GM21528 (cell line): Measurements from ENCODE around the gene DENND4C.
"Not testable (repeated sequence)": the region's sequence is repeated elsewhere in the genome, so short reads cannot be mapped to it uniquely, and the experiment has no call there.

Source experiments
- ATAC-seq: cut with Tn5 transposase; IDR thresholded peaks from one replicate; pipeline ENCODE4 v1.9.1; 2021; ENCODE audit warnings: mild to moderate bottlenecking, moderate library complexity; ENCODE audit not compliant: unreplicated experiment, low FRiP score

Gene DENND4C

GRCh38 chr9:19259665-19260255 lies 29.3 kb downstream of the DENND4C start:
- ATAC-seq, result not testable (repeated sequence)

- ATAC-seq, result not testable (repeated sequence)
Measured at GRCh38 chr9:19265602-19266001, 35.1 kb downstream of the DENND4C start.

DNA sequence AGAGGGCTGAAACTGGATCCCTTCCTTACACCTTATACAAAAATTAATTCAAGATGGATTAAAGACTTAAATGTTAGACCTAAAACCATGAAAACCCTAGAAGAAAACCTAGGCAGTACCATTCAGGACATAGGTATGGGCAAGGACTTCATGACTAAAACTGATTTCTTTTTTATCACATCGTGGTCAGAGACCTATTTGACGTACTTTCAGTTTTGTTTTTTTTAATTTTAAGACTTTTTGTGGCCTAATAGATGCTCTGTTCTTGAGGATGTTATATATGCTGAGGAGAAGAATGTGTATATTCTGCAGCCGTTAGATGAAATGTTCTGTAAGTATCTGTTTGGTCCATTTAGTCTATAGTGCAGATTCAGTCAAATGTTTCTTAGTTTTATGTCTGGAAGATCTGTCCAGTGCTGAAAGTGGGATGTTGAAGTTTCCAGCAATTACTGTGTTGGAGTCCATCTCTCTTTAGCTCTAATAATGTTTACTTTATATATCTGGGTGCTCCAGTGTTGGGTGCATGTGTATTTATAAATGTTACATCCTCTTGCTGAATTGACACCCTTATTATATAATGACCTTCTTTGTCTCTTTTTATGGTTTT lies 36.4 kb downstream of the DENND4C start:
- ATAC-seq, result not testable (repeated sequence)

- ATAC-seq, result no peak
Measured at GRCh38 chr9:19269582-19269981, 39.1 kb downstream of the DENND4C start.

- no peak for ATAC-seq
Measured at GRCh38 chr9:19270421-19270949, 40.0 kb downstream of the DENND4C start.

DNA sequence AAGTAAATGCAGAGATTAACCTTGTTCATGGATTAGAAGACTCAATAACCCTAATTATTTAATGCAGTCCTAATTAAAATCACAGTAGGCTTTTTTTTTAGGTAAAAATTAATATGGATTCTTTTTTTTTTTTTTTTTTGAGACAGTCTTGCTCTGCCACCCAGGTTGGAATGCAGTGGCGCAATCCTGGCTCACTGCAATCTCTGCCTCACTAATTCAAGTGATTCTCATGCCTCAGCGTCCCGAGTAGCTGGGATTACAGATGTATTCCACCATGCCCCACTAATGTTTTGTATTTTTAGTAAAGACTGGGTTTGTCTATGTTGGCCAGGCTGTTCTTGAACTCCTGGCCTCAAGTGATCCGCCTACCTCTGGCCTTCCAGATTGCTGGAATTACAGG lies 40.6 kb downstream of the DENND4C start:
- no peak for ATAC-seq

- no peak for ATAC-seq
Measured at GRCh38 chr9:19281801-19282200, 51.3 kb downstream of the DENND4C start.

GRCh38 chr9:19283072-19283710 lies 52.7 kb downstream of the DENND4C start:
- ATAC-seq, result no peak

DNA sequence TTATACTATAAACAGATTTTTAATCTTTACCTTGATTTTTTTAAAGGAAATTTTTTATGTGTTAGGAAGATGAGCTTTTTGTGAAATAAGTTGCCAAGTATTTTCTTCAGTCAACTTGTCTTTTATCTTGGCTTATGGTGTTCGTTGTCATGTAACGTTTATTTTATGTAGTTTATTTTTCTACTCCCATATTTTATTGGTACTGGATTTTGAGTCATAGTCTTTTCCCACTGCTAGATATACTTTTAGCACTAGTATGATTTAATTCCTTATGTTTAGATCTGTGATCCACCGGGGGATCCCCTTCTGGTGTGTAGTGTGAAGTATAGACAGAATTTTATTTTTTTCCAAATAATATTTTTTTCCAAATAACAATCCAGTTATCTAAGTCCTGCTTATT lies 54.2 kb downstream of the DENND4C start:
- no peak for ATAC-seq

GRCh38 chr9:19286634-19287188 lies 56.2 kb downstream of the DENND4C start:
- no peak for ATAC-seq

GRCh38 chr9:19288081-19288480 lies 57.6 kb downstream of the DENND4C start:
- ATAC-seq, result no peak

DNA sequence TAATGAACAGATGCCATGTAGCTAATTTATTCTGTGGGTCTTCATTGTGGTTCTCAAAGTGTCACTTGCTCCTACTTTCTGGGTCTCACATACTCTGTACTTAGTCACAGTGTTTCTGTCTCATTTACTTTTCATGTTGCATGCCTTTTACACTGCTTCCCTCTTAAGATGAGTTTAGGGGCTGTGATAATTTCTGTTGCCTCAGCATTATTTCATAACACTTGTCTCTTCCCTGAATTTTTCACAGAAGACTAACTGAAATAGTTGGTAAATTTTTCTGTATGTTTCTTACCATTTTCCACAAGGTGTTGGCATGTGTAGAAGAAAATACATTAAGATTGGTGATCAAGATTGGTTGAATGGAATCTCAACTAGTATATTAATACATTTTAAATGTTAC lies 59.6 kb downstream of the DENND4C start:
- ATAC-seq, result no peak

DNA sequence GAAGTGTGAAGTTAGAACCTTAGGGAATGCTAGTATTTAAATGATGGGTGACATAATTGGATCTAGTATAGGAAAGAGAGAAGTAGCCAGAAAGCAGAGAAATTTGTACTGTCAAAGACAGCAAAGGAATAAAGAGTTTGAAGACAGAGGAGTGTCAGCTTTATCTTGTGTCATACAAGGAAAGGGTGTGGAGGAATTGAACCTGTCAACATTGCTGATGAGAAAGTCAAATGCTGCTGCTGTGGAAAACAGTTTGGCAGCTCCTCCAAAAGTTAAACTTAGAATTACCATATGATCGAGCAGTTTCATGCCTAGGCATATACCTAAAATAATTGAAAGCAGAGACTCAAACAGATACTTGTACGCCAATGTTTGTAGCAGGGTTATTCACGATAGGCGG lies 63.7 kb downstream of the DENND4C start:
- ATAC-seq, result no peak

GRCh38 chr9:19298436-19299000 lies 68.0 kb downstream of the DENND4C start:
- ATAC-seq, result no peak

DNA sequence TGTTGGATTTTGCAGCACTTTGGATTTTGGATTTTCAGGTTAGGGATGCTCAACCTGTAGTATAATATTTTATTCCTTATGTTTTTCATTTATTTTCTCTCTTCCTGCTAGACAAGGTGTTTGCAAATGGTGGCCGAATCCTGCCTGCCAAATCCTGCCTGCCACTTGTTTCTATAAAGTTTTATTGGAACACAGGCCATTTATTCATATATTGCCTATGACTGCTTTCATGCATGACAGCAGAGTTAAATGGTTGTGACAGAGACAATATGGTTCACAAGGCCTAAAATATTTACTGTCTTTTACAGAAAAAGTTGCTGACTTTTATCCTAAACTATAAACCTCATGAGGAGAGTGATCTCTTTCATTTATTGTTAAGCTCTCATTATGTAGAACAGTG lies 72.7 kb downstream of the DENND4C start:
- ATAC-seq, result no peak

- ATAC-seq, result no peak
Measured at GRCh38 chr9:19306568-19306967, 76.1 kb downstream of the DENND4C start.

DNA sequence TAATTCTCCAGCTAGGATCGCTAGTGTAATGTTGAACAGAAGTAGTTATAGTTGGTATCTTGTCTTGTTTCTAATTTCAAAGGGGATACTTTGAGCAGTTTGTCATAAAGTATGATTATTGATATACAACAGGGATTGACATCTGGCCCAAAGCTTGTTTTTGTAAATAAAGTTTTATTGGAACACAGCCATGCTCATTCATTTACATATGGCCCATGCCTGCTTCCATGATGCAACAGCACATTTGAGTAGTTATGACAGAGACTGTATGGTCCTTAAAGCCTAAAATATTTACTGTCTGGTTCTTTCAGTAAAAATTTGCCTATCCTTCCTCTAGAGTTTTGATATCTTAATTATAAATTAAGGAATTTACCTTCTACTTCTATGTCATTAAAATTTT lies 79.8 kb downstream of the DENND4C start:
- ATAC-seq, result no peak

DNA sequence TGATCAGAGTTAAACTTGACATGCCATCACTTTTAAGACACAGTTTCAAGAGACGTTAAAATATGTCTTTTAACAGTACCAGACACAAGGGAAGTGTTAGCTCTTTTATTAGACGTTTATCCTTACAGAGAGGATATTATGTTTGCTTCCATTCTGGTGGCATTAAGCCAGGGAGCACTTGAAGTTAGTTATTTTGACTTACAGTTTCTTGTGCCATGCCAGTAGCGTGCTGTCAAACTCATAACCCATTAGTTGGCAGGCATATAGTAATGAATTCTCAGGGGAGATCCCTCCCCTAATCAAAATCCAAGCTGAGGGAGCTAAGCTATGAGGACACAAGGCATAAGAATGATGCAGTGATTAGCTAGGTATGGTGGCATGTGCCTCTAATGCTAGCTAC lies 83.1 kb downstream of the DENND4C start:
- no peak for ATAC-seq

DNA sequence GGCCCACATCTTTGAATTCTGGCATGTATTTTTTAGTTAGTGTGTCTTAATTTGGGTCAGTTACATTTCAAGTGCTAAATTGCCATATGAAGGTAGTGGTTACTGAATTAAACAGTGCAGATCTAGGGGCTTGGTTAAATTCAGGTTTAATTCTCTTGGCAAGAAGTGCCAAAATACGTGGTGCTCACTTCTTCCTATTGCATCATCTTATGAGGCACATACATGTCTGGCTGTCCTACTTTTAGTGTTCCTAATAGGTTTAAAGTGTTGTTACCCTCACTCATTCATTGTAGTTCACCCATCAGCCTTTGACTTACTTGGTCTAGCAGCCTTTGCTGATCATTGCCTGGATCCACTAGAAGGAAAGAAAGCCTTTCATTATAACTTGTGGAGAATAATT lies 90.0 kb downstream of the DENND4C start:
- no peak for ATAC-seq

GRCh38 chr9:19331877-19332276 lies 101.4 kb downstream of the DENND4C start:
- no peak for ATAC-seq

DNA sequence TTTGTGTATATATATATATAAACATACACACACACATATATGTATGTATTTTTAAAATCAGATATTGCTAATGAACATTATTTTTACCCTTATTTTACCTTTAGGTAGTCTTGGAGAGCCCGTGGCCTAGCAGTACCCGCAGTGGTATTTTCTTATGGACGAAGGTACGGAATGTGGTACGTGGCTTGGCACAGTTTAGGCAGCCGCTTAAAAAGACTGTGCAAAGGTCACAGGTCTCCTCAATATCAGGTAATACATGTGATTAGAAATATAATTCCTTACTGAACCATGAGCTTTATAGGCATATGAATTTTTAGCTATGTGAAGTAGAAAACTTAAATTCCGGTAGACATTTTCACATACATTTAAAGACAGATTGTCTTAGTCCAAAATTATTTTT lies 105.7 kb downstream of the DENND4C start:
- no peak for ATAC-seq
